KOPT-K1 (cell line): Measurements from ENCODE around the gene SLFN14.
"Not testable (repeated sequence)": the region's sequence is repeated elsewhere in the genome, so short reads cannot be mapped to it uniquely, and the experiment has no call there.

Experiments used
- H3K27ac ChIP-seq: fragments of 200-600 bp; sonication (generic); 2 replicates; pipeline ENCODE4 v1.5.1; 2016; ENCODE audit warnings: antibody characterized with exemption, mild to moderate bottlenecking, low read depth, low read length; ENCODE audit not compliant: poor library complexity, severe bottlenecking
- H3K36me3 ChIP-seq: fragments of 200-600 bp; sonication (generic); 2 replicates; pipeline ENCODE4 v1.5.1; 2017; ENCODE audit warnings: antibody characterized with exemption, mild to moderate bottlenecking, low read length, moderate library complexity; ENCODE audit not compliant: insufficient read depth
- H3K9me3 ChIP-seq: fragments of 200-600 bp; sonication (generic); 2 replicates; pipeline ENCODE4 v1.5.1; 2017; ENCODE audit warnings: antibody characterized with exemption, low read length, mild to moderate bottlenecking; ENCODE audit not compliant: insufficient read depth, poor library complexity, severe bottlenecking

SLFN14 gene

GRCh38 chr17:35519439-35519838, 41.2 kb downstream of the SLFN14 start:
- Histone ChIP-seq H3K36me3 (peaks cover 67% of the 10 kb centered on the region), H3K27ac (no peak overlapping the region), H3K9me3 (peaks cover 8% of the 10 kb centered on the region)

- H3K9me3 ChIP-seq, result not testable (repeated sequence)
- peaks cover 69% of the 10 kb centered on the region for H3K36me3 ChIP-seq
Observed at GRCh38 chr17:35518431-35518830, 42.2 kb downstream of the SLFN14 start.

GRCh38 chr17:35515027-35515426, 45.6 kb downstream of the SLFN14 start:
- H3K27ac ChIP-seq, result no peak overlapping the region
- peaks cover 10% of the 10 kb centered on the region for H3K9me3 ChIP-seq
- H3K36me3 ChIP-seq, result peaks cover 75% of the 10 kb centered on the region

More at GRCh38 chr17:35518431-35518830, 42.2 kb downstream of the SLFN14 start:
- H3K27ac ChIP-seq, result not testable (repeated sequence)

GRCh38 chr17:35514564-35514963, 46.1 kb downstream of the SLFN14 start:
- Histone ChIP-seq H3K27ac (no peak overlapping the region), H3K9me3 (peaks cover 13% of the 10 kb centered on the region), H3K36me3 (peaks cover 75% of the 10 kb centered on the region)
